AG09319 (cell line): Measurements from ENCODE around the gene ZRANB3.
A peak's percentile ranks its signal among the peaks of the same experiment; 100 is the strongest.

Experiments
- DNase-seq: peaks from one replicate; pipeline ENCODE4 v3.0.0-alpha.2; 2010; ENCODE audit warnings: low read depth; ENCODE audit errors: extremely low read depth
- TF ChIP-seq, protein P1 (sequence below): IDR thresholded peaks from 2 replicates; pipeline ENCODE4 v1.5.1; 2011; ENCODE audit warnings: low read depth, mild to moderate bottlenecking, inconsistent platforms, low read length, moderate library complexity

The ZRANB3 gene

GRCh38 chr2:135485441-135485840 is 45.6 kb downstream of the ZRANB3 start:
- DNase-seq, result no peak
- TF ChIP-seq, protein P1, sequence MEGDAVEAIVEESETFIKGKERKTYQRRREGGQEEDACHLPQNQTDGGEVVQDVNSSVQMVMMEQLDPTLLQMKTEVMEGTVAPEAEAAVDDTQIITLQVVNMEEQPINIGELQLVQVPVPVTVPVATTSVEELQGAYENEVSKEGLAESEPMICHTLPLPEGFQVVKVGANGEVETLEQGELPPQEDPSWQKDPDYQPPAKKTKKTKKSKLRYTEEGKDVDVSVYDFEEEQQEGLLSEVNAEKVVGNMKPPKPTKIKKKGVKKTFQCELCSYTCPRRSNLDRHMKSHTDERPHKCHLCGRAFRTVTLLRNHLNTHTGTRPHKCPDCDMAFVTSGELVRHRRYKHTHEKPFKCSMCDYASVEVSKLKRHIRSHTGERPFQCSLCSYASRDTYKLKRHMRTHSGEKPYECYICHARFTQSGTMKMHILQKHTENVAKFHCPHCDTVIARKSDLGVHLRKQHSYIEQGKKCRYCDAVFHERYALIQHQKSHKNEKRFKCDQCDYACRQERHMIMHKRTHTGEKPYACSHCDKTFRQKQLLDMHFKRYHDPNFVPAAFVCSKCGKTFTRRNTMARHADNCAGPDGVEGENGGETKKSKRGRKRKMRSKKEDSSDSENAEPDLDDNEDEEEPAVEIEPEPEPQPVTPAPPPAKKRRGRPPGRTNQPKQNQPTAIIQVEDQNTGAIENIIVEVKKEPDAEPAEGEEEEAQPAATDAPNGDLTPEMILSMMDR, result no peak

GRCh38 chr2:135475128-135475527 is 55.9 kb downstream of the ZRANB3 start:
- TF ChIP-seq, protein P1, result no peak
- DNase-seq, result no peak

GRCh38 chr2:135473567-135473966 is 57.5 kb downstream of the ZRANB3 start:
- TF ChIP-seq, protein P1, result peak; percentile 40
- no peak for DNase-seq

GRCh38 chr2:135471106-135471505 is 59.9 kb downstream of the ZRANB3 start:
- TF ChIP-seq, protein P1, result no peak
- no peak for DNase-seq

DNA sequence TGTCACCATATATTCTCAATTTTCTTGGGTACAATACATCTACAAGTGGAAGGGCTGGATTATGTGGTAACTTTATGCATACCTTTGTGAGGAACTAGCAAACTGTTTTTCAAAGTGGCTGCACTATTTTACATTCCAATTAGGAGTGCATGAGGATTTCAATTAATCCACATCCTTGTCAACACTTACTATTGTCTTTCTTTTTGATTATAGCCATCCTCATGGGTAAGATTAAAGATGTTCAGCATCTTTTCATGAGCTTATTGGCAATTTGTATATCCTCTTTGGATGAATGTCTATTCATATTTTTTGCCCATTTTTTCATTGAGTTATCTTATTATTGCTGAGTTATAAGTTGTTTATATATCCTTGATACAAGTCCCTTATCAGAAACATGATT is 73.7 kb downstream of the ZRANB3 start:
- TF ChIP-seq, protein P1, result no peak
- DNase-seq, result no peak

- TF ChIP-seq, protein P1, result no peak
- DNase-seq, result no peak
Measured at GRCh38 chr2:135456835-135457234, 74.2 kb downstream of the ZRANB3 start.

- no peak for DNase-seq
- TF ChIP-seq, protein P1, result no peak
Measured at GRCh38 chr2:135456431-135456830, 74.6 kb downstream of the ZRANB3 start.
